Heart left ventricle (tissue), 16 donors: Measurements from ENCODE around the gene STH. TPM values are rescaled to one million over a fixed set of nuclear protein-coding genes. Genes with fewer than 3 reads are reported as not detected.

Experiments
- ATAC-seq, 4 donors: fragments of 200-7000 bp; cut with Tn5 transposase; one replicate each; pipeline ENCODE4 v1.9.1; 2020 to 2022; ENCODE audit warnings: moderate library complexity in 4 of 4, mild to moderate bottlenecking in 3 of 4, moderate number of reproducible peaks in 1 of 4
- DNase-seq, 5 donors: peaks; one replicate each; pipeline ENCODE4 v3.0.0-alpha.2; 2020
- H3K27ac ChIP-seq, 12 donors: fragments of 200-600 bp; sonication (generic) in 4 of 12; one replicate each; pipeline versions ENCODE4 v1.5.0 to v1.8.0; 2016 to 2022; ENCODE audit warnings: mild to moderate bottlenecking in 2 of 12
- H3K27me3 ChIP-seq, 9 donors: fragments of 200-600 bp; sonication (generic) in 2 of 9; one replicate each; pipeline versions ENCODE4 v1.5.1 to v1.8.0; 2016 to 2022; ENCODE audit warnings: mild to moderate bottlenecking in 3 of 9
- H3K36me3 ChIP-seq, 9 donors: fragments of 200-600 bp; sonication (generic) in 2 of 9; one replicate each; pipeline versions ENCODE4 v1.5.0 to v1.8.0; 2018 to 2022; ENCODE audit warnings: mild to moderate bottlenecking in 2 of 9
- H3K4me1 ChIP-seq, 12 donors: fragments of 200-600 bp; sonication (generic) in 4 of 12; one replicate each; pipeline versions ENCODE4 v1.5.0 to v1.8.0; 2016 to 2022; ENCODE audit warnings: mild to moderate bottlenecking in 3 of 12
- H3K4me3 ChIP-seq, 12 donors: fragments of 200-600 bp; sonication (generic) in 4 of 12; one replicate each; pipeline versions ENCODE4 v1.5.0 to v1.8.0; 2017 to 2022; ENCODE audit warnings: mild to moderate bottlenecking in 9 of 12, moderate library complexity in 4 of 12
- H3K9me3 ChIP-seq, 12 donors: fragments of 200-600 bp; sonication (generic) in 4 of 12; one replicate each; pipeline versions ENCODE4 v1.5.0 to v1.8.0; 2016 to 2022; ENCODE audit warnings: mild to moderate bottlenecking in 1 of 12
- CTCF ChIP-seq, 12 donors: fragments of 200-600 bp; sonication (generic) in 4 of 12; IDR thresholded peaks; one replicate each; pipeline versions ENCODE4 v1.5.0 to v1.8.0; 2018 to 2022; ENCODE audit warnings: antibody characterized with exemption in 12 of 12, mild to moderate bottlenecking in 5 of 12
- POLR2A ChIP-seq, 2 donors: fragments of 450-650 bp; IDR thresholded peaks; one replicate each; pipeline ENCODE4 v1.6.1; 2017; ENCODE audit warnings: antibody characterized with exemption in 2 of 2, mild to moderate bottlenecking in 2 of 2, moderate library complexity in 2 of 2
- WGBS, 4 donors: extraction: QIAGEN DNeasy Blood & Tissue Kit in 2 of 4; methylation state at CpG; one replicate each; pipeline versions ENCODE4 v1.1.5 to v1.1.7; 2013 to 2018; 5-methylcytosine and 5-hydroxymethylcytosine counted together
- intact Hi-C, 10 donors: fragments of 100-400 bp; cut with DNase I; formaldehyde crosslinking; loops; one replicate each; pipeline versions ENCODE4 v1.11.1 to v1.14.2; 2022
- long read RNA-seq, 3 donors: library from polyadenylated mRNA; unstranded; transcript quantifications; one replicate each; pipeline ENCODE4 v2.0.0, GENCODE V29; 2020 to 2021
- polyA plus RNA-seq, 2 donors: library from polyadenylated mRNA; stranded (reverse); fragments of 200-250 nt; gene quantifications; one replicate each; pipeline ENCODE4 v1.2.3, GENCODE V29; 2013
- total RNA-seq, 9 donors: library from RNA; depleted of rRNA in 2 of 9; stranded (reverse); fragments of >200 nt in 2 of 9; fragmentation: NEBNext Ultra II Directional in 3 of 9; extraction: Animal tissue kit (Norgen Biotek cat#: 25700) in 3 of 9; gene quantifications; one replicate each; pipeline versions ENCODE4 v1.1.0 to v1.2.4, GENCODE V29; 2016 to 2023
- donor health status: ischemic (EF 13 %, LVEDD 7.1; RV severe dilation, severe dysfunction).
- donor health status: healthy with polysubstance abuse.
- donor health status: DM: no; HTN: yes; CAD: no.
- donor health status: DM: no; HTN: no; CAD: no.
- donor health status: ischemic (EF 25% LVEDD 6.9; RV normal size, moderate dysfunction).
- donor health status: ischemic (EF 25% LVEDD 5.7; RV mildly dilated, moderate dysfunction).
- donor health status: healthy.
- donor health status: DM: yes; HTN: yes; CAD: no.
- donor health status: ischemic (EF 35%, LVEDD 5.7; RV mildly dilated, moderate dysfunction).
- donor health status: nonischemic (EF 11% LVEDD 7.7; RV severe dilation, severe dysfunction).
- donor health status: DM: yes; HTN: yes; CAD: no.
- donor health status: PGD.
- donor health status: ischemic (EF 29% LVEDD 5.4; RV normal size, mild dysfunction).
- donor health status: nonischemic (EF 23%, LVEDD 6.1; RV moderate dilation, normal function).

STH gene
- total RNA-seq (under 1 TPM in 1 of 9 donors, not detected in 8; 0.56 TPM), polyA plus RNA-seq (1 to 10 TPM in 1 of 2 donors, not detected in 1; 1.6 TPM)
- long read RNA-seq, donor 1 = 0 reads
- long read RNA-seq, donor 2 = 0 reads
- long read RNA-seq, donor 3 = 0 reads

GRCh38 chr17:45998987-45999899 lies at the start of gene STH:
Gene STH (plus strand): TSS chr17:45999250. CDS start chr17:45999280, 30 bp downstream.
- Histone ChIP-seq H3K36me3 (no peaks in the 10 kb centered on the region), H3K4me3 (no peak within 1 kb of the TSS), H3K4me1 (peaks cover 0 to 15% (median 0%) of the 10 kb centered on the region in 12 donors), H3K27ac (no peak within 1 kb of the TSS), H3K9me3 (no peaks in the 10 kb centered on the region), H3K27me3 (no peaks in the 10 kb centered on the region)
- DNase-seq = no peak
- intact Hi-C loops = no loop called here
- TF ChIP-seq CTCF (IDR thresholded peaks at IDR 0.05) (no peak), POLR2A (IDR thresholded peaks at IDR 0.05) (no peak)
- ATAC-seq = no peak
- WGBS, 4 donors = 79 to 84% (median 84%) methylated on average over 8 of the region's 8 CpGs

- Histone ChIP-seq H3K4me3 (no peak overlapping the region), H3K27me3 (peaks cover 0 to 14% (median 0%) of the 10 kb centered on the region in 9 donors), H3K4me1 (peaks cover 0 to 17% (median 7%) of the 10 kb centered on the region in 12 donors), H3K36me3 (no peaks in the 10 kb centered on the region), H3K27ac (no peak overlapping the region), H3K9me3 (no peaks in the 10 kb centered on the region)
- no peak for DNase-seq
- TF ChIP-seq POLR2A (IDR thresholded peaks at IDR 0.05) (no peak), CTCF (IDR thresholded peaks at IDR 0.05) (no peak)
- intact Hi-C loops = loop anchor here in 4 of 10 donors (1.0 to 10.0 kb wide), 3 partner anchors 55 to 56 kb away; partner anchors contain the start of gene MAPT (in 4 of the 4)
- no peak for ATAC-seq
- 76 to 85% (median 83%) methylated on average over 5 to 9 of the region's 9 CpGs for WGBS, 4 donors
Measured at GRCh38 chr17:45949755-45950320, 49.2 kb upstream of the STH start.

- Histone ChIP-seq H3K27me3 (peaks cover 0 to 14% (median 0%) of the 10 kb centered on the region in 9 donors), H3K4me1 (peaks cover 0 to 17% (median 7%) of the 10 kb centered on the region in 12 donors), H3K27ac (no peak overlapping the region), H3K36me3 (no peaks in the 10 kb centered on the region), H3K9me3 (no peaks in the 10 kb centered on the region), H3K4me3 (no peak overlapping the region)
- no peak for TF ChIP-seq CTCF (IDR thresholded peaks at IDR 0.05)
- no peak for TF ChIP-seq POLR2A (IDR thresholded peaks at IDR 0.05)
- WGBS, 4 donors = 72 to 76% (median 75%) methylated on average over 8 of the region's 8 CpGs
- ATAC-seq (no peak), DNase-seq (no peak)
- intact Hi-C loops = no loop called here
Measured at GRCh38 chr17:45950888-45951287, 48.2 kb upstream of the STH start.

- ATAC-seq (no peak), DNase-seq (no peak)
- Histone ChIP-seq H3K27me3 (peaks cover 0 to 14% (median 0%) of the 10 kb centered on the region in 9 donors), H3K27ac (no peak overlapping the region), H3K4me1 (peaks cover 0 to 17% (median 7%) of the 10 kb centered on the region in 12 donors), H3K36me3 (no peaks in the 10 kb centered on the region), H3K9me3 (no peaks in the 10 kb centered on the region), H3K4me3 (no peak overlapping the region)
- 58 to 67% (median 62%) methylated on average over 10 of the region's 10 CpGs for WGBS, 4 donors
- intact Hi-C loops = no loop called here
- TF ChIP-seq POLR2A (IDR thresholded peaks at IDR 0.05) (no peak), CTCF (IDR thresholded peaks at IDR 0.05) (no peak)
Measured at GRCh38 chr17:45951403-45951802, 47.6 kb upstream of the STH start.
